Testis (tissue), 5 donors: ENCODE results near the gene RFX8. TPM values are rescaled to one million over a fixed set of nuclear protein-coding genes. Genes with fewer than 3 reads are reported as not detected.

Experiments used
- DNase-seq: peaks from one replicate; pipeline ENCODE4 v3.0.0-alpha.2; 2019
- H3K27ac ChIP-seq, 2 donors: fragments of 200-600 bp; sonication (generic); one replicate each; pipeline ENCODE4 v1.5.1; 2019
- H3K27me3 ChIP-seq: fragments of 200-600 bp; sonication (generic); one replicate; pipeline ENCODE4 v1.5.1; 2019
- H3K36me3 ChIP-seq: fragments of 200-600 bp; sonication (generic); one replicate; pipeline ENCODE4 v1.5.1; 2017; ENCODE audit warnings: low read depth; ENCODE audit errors: missing control alignments
- H3K4me1 ChIP-seq: fragments of 200-600 bp; sonication (generic); one replicate; pipeline ENCODE4 v1.5.1; 2019
- H3K4me3 ChIP-seq, 2 donors: fragments of 200-600 bp; sonication (generic); one replicate each; pipeline ENCODE4 v1.5.1; 2017 to 2019
- H3K9me3 ChIP-seq: fragments of 200-600 bp; sonication (generic); one replicate; pipeline ENCODE4 v1.5.1; 2017
- POLR2A ChIP-seq: fragments of 450-650 bp; IDR thresholded peaks from one replicate; pipeline ENCODE4 v1.6.1; 2017; ENCODE audit warnings: antibody characterized with exemption, mild to moderate bottlenecking, moderate library complexity
- WGBS, 2 donors: methylation state at CpG; one replicate each; pipeline ENCODE4 v1.1.5; 2018; 5-methylcytosine and 5-hydroxymethylcytosine counted together
- intact Hi-C: fragments of 100-400 bp; cut with DNase I; formaldehyde crosslinking; loops from one replicate; pipeline ENCODE4 v1.15.1; 2023; ENCODE audit warnings: low total_unique reads
- long read RNA-seq, 2 donors: transcript quantifications; one replicate each; lab custom pipeline, GENCODE V29; 2026
- polyA plus RNA-seq: library from polyadenylated mRNA; stranded (reverse); fragments of 350-450 nt; fragmentation: Illumina TruSeq; extraction: RNeasy Lipid Tissue Mini Kit (QIAGEN cat#74804); gene quantifications from one replicate; pipeline ENCODE4 v1.2.3, GENCODE V29; 2014; ENCODE audit warnings: low read depth, low replicate concordance; ENCODE audit not compliant: insufficient read depth
- total RNA-seq, 2 donors: library from RNA; depleted of rRNA; stranded (reverse); fragments of >200 nt; gene quantifications; one replicate each; pipeline ENCODE4 v1.2.3, GENCODE V29; 2016
- TF ChIP-seq, protein P1 (sequence below), 3 experiments: fragments of 450-650 bp in 2 of 3; fragments of 200-600 bp in 1 of 3; sonication (generic) in 1 of 3; IDR thresholded peaks; one replicate each; pipeline ENCODE4 v1.5.1; 2016 to 2019; ENCODE audit warnings: antibody characterized with exemption in 3 of 3, mild to moderate bottlenecking in 2 of 3, moderate library complexity in 1 of 3

The RFX8 gene
- total RNA-seq (1 to 10 TPM; 1.8 to 2.7 TPM), polyA plus RNA-seq (4.0 TPM)
- long read RNA-seq, donor 1 = 0 reads
- long read RNA-seq, donor 2 = 0 reads

DNA sequence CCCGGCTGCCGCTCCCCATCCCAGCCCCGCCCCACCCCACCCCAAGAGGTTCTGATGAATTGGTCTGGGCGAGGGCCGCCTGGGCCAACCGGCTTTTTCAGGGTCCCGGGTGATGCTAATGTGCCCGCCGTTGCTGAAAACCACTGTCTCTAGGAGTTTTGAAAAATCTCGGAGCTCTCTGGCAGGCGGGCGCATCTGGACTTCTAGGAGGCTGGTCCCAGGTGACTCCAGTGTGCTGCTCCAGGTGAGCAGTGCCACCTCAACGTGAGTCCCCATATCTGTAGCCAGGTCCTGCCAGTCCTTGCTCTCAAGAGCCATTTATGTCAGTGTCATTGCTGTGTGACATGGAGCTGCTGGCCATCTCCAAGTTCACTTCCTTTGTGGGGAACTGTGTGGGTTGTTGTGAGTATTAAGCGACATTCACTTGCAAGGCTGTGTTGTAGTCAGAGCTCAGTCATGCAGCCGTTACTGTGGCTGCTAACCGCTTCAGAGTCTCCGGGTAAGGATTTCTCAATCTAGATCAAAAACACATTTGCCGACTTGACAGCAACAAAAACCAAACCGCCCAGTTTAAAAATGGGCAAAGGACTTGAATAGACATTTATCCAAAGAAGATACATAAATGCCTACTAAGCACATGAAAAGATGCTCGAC is at the start of gene RFX8:
Gene RFX8, minus strand, starts transcription at position 382 of the 654 bp plus-strand sequence. CDS start 8,264 bp downstream, outside the sequence.
- Histone ChIP-seq H3K27me3 (no peaks in the 10 kb centered on the region), H3K27ac (peak within 1 kb of the TSS; percentile 52 to 78), H3K4me3 (peak within 1 kb of the TSS; percentile 59 to 66), H3K36me3 (no peaks in the 10 kb centered on the region), H3K4me1 (no peaks in the 10 kb centered on the region), H3K9me3 (no peaks in the 10 kb centered on the region)
- intact Hi-C loops = no loop called here
- TF ChIP-seq, protein P1, sequence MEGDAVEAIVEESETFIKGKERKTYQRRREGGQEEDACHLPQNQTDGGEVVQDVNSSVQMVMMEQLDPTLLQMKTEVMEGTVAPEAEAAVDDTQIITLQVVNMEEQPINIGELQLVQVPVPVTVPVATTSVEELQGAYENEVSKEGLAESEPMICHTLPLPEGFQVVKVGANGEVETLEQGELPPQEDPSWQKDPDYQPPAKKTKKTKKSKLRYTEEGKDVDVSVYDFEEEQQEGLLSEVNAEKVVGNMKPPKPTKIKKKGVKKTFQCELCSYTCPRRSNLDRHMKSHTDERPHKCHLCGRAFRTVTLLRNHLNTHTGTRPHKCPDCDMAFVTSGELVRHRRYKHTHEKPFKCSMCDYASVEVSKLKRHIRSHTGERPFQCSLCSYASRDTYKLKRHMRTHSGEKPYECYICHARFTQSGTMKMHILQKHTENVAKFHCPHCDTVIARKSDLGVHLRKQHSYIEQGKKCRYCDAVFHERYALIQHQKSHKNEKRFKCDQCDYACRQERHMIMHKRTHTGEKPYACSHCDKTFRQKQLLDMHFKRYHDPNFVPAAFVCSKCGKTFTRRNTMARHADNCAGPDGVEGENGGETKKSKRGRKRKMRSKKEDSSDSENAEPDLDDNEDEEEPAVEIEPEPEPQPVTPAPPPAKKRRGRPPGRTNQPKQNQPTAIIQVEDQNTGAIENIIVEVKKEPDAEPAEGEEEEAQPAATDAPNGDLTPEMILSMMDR (IDR thresholded peaks at IDR 0.05) = no peak
- WGBS, 2 donors = 42 to 61% methylated on average over 15 to 19 of the region's 20 CpGs
- DNase-seq = no peak

GRCh38 chr2:101521487-101521886 is 46.6 kb upstream of the RFX8 start:
- no peak for TF ChIP-seq POLR2A
- TF ChIP-seq, protein P1 (IDR thresholded peaks at IDR 0.05) = no peak
- WGBS, 2 donors = 87 to 88% methylated on average over 8 of the region's 8 CpGs
- no peaks in the 10 kb centered on the region for H3K4me1 ChIP-seq
- no peak overlapping the region for H3K27ac ChIP-seq
- H3K9me3 ChIP-seq = no peaks in the 10 kb centered on the region
- DNase-seq = no peak
- H3K27me3 ChIP-seq = no peaks in the 10 kb centered on the region
- intact Hi-C loops = no loop called here
- no peaks in the 10 kb centered on the region for H3K36me3 ChIP-seq
- H3K4me3 ChIP-seq = no peak overlapping the region

DNA sequence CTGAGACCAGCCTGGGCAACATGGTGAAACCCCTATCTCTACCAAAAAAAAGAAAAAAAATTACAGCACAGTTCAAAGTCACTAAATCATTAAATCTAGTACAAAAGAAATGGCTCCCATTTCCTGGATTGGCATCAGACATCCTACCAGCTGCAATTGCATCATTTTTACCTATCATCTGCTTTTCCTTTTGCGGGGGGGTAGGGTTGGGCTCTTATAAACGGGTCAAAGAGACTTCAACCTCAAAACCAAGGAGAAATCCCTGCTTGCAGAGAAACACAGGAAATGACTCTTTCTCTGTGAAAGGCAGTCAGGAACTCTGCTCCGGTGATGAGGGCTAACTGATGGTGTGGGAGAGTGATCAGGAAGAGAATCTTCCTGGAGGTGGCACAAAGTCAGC is 45.3 kb upstream of the RFX8 start:
- Histone ChIP-seq H3K27me3 (no peaks in the 10 kb centered on the region), H3K4me3 (no peak overlapping the region), H3K27ac (no peak overlapping the region), H3K4me1 (peaks cover 5% of the 10 kb centered on the region), H3K36me3 (no peaks in the 10 kb centered on the region), H3K9me3 (no peaks in the 10 kb centered on the region)
- intact Hi-C loops = no loop called here
- TF ChIP-seq, protein P1 (IDR thresholded peaks at IDR 0.05) = no peak
- no peak for DNase-seq
- 74 to 82% methylated on average over 3 of the region's 3 CpGs for WGBS, 2 donors

DNA sequence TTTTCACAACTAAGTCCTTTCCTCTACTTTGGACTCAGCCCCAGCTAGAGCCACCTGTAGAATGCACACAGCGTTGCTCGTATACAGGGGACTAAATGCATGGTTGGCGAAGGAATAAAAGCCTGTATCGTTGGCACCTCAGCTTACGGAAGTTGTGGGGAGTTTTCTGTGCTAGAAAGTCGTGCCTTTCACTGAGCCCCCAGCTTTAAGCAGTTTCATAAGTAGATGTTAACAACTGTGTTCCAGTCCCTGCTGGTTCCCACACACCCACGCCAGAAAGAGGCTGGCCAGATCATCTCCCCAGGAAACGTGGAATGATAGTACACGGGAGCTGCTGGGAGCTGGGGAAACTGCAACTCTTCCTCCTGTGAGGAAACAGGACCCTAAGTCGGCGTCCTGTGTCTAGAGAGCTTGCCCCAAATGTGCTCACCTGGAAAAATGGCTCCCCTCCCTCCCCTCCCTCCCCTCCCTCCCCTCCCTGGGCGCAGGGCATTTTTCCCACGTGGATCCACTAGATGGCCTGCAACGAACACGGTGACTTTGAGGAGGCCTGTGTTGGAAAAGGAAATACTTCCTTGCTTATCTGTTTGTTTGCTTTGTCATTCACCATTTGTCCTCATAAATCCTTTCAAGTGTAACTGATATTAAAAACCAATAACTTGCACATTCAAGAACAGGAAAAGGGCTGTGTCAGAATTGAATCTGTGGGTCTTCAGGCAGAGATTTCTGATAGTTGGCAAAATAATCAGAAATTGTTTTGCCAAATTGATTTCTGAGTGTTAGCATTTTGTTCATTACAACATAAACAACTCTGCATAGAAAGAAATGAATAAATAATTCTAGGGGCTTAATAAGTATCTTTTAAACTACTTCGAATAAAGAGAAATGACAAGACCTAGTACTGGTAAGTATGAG is 43.9 kb upstream of the RFX8 start:
- Histone ChIP-seq H3K4me3 (no peak overlapping the region), H3K27ac (no peak overlapping the region), H3K9me3 (no peaks in the 10 kb centered on the region), H3K27me3 (no peaks in the 10 kb centered on the region), H3K36me3 (no peaks in the 10 kb centered on the region), H3K4me1 (peaks cover 7% of the 10 kb centered on the region)
- 36 to 65% methylated on average over 16 of the region's 16 CpGs for WGBS, 2 donors
- DNase-seq = peak; percentile 65
- TF ChIP-seq, protein P1 (IDR thresholded peaks at IDR 0.05) = peak in 1 of 3 experiments; percentile 29
- TF ChIP-seq POLR2A = no peak
- intact Hi-C loops = loop anchor here (10.0 kb wide), 1 partner anchor 306 kb away; no protein-coding TSS in a partner anchor
